ENCODE measurements around the gene FANCI. TPM values are rescaled to one million over a fixed set of nuclear protein-coding genes. Genes with fewer than 3 reads are reported as not detected.

FANCI gene
- total and polyA plus RNA-seq, 5 donors from 2014 or later, result 7.8 to 16.8 (median 13.7) TPM

GRCh38 chr15:89208256-89208655 is 35.5 kb upstream of the FANCI start:
- DNase-seq, result no peak
- Mint-ChIP-seq H3K9me3 (no peaks in the 10 kb centered on the region), H3K4me3 (no peak overlapping the region), H3K36me3 (no peaks in the 10 kb centered on the region), H3K27ac (no peak overlapping the region), H3K4me1 (peaks cover 4 to 28% (median 18%) of the 10 kb centered on the region in 4 donors), H3K27me3 (peaks cover 4% of the 10 kb centered on the region)
- ATAC-seq (ENCODE audit: low read depth in 2 of 2), result no peak
- H3K36me3 ChIP-seq (ENCODE audit: control insufficient read depth, insufficient read depth, low read length), result no peaks in the 10 kb centered on the region
- H3K9me3 ChIP-seq (ENCODE audit: control insufficient read depth in 2 of 2, low read length in 2 of 2), result no peaks in the 10 kb centered on the region
- H3K4me3 ChIP-seq (ENCODE audit: low read depth, low read length), result no peak overlapping the region
- H3K27ac ChIP-seq (ENCODE audit: insufficient read depth, low read length, poor library complexity, severe bottlenecking), result no peak overlapping the region
- H3K4me1 ChIP-seq (ENCODE audit: control insufficient read depth, insufficient read depth, low read length, poor library complexity, severe bottlenecking), result peaks cover 15% of the 10 kb centered on the region
- H3K27me3 ChIP-seq (ENCODE audit: control insufficient read depth, insufficient read depth, low read length), result no peaks in the 10 kb centered on the region

GRCh38 chr15:89209057-89209456 is 34.7 kb upstream of the FANCI start:
- no peaks in the 10 kb centered on the region for H3K36me3 ChIP-seq (ENCODE audit: control insufficient read depth, insufficient read depth, low read length)
- no peaks in the 10 kb centered on the region for H3K9me3 Mint-ChIP-seq
- peaks cover 8% of the 10 kb centered on the region for H3K27me3 Mint-ChIP-seq
- H3K4me1 ChIP-seq (ENCODE audit: control insufficient read depth, insufficient read depth, low read length, poor library complexity, severe bottlenecking), result peaks cover 10% of the 10 kb centered on the region
- no peak overlapping the region for H3K27ac Mint-ChIP-seq
- H3K27me3 ChIP-seq (ENCODE audit: control insufficient read depth, insufficient read depth, low read length), result no peaks in the 10 kb centered on the region
- no peaks in the 10 kb centered on the region for H3K9me3 ChIP-seq (ENCODE audit: control insufficient read depth in 2 of 2, low read length in 2 of 2)
- ATAC-seq (ENCODE audit: low read depth in 2 of 2), result no peak
- no peak overlapping the region for H3K27ac ChIP-seq (ENCODE audit: insufficient read depth, low read length, poor library complexity, severe bottlenecking)
- no peak overlapping the region for H3K4me3 ChIP-seq (ENCODE audit: low read depth, low read length)
- no peak overlapping the region for H3K4me3 Mint-ChIP-seq
- H3K36me3 Mint-ChIP-seq, result no peaks in the 10 kb centered on the region
- H3K4me1 Mint-ChIP-seq, result peaks cover 2 to 20% (median 12%) of the 10 kb centered on the region in 4 donors
- no peak for DNase-seq

DNA sequence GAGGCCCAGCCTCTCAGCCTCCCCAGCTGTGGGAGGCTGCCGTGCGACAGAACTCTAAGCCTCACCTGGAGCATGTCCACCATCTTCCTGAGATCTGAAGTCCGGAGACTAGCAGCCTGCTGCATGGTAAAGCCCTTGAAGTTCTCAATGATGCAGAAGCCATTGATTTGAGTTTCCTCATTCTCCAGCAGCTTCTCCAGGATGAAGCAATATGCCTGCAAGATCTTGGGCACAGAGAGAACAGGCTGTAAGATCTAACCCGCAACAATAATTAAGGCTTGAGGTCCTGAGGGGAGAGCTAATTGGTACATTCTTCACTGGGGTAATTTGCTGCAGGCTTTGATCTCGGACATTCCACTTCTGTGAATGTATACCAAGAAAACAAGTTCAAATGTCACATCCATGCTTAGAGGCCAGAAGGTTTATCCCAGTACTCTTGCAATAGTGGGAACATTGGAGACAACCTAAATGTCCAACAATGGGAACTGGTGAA is 32.1 kb upstream of the FANCI start:
- H3K9me3 ChIP-seq (ENCODE audit: control insufficient read depth in 2 of 2, low read length in 2 of 2), result no peaks in the 10 kb centered on the region
- ATAC-seq (ENCODE audit: low read depth in 2 of 2), result no peak
- Mint-ChIP-seq H3K4me1 (peaks cover 0 to 5% (median 2%) of the 10 kb centered on the region in 4 donors), H3K27me3 (peaks cover 8% of the 10 kb centered on the region), H3K9me3 (no peaks in the 10 kb centered on the region), H3K27ac (no peak overlapping the region), H3K36me3 (no peaks in the 10 kb centered on the region), H3K4me3 (no peak overlapping the region)
- H3K27ac ChIP-seq (ENCODE audit: insufficient read depth, low read length, poor library complexity, severe bottlenecking), result no peak overlapping the region
- H3K36me3 ChIP-seq (ENCODE audit: control insufficient read depth, insufficient read depth, low read length), result no peaks in the 10 kb centered on the region
- peaks cover 4% of the 10 kb centered on the region for H3K4me1 ChIP-seq (ENCODE audit: control insufficient read depth, insufficient read depth, low read length, poor library complexity, severe bottlenecking)
- DNase-seq, result no peak
- no peaks in the 10 kb centered on the region for H3K27me3 ChIP-seq (ENCODE audit: control insufficient read depth, insufficient read depth, low read length)
- no peak overlapping the region for H3K4me3 ChIP-seq (ENCODE audit: low read depth, low read length)

- Mint-ChIP-seq H3K36me3 (no peaks in the 10 kb centered on the region), H3K9me3 (no peaks in the 10 kb centered on the region), H3K4me3 (no peak overlapping the region), H3K4me1 (no peaks in the 10 kb centered on the region), H3K27ac (no peak overlapping the region), H3K27me3 (peaks cover 8% of the 10 kb centered on the region)
- ATAC-seq (ENCODE audit: low read depth in 2 of 2) (no peak), DNase-seq (no peak)
- Histone ChIP-seq H3K36me3 (ENCODE audit: control insufficient read depth, insufficient read depth, low read length) (no peaks in the 10 kb centered on the region), H3K4me3 (ENCODE audit: low read depth, low read length) (no peak overlapping the region), H3K27ac (ENCODE audit: insufficient read depth, low read length, poor library complexity, severe bottlenecking) (no peak overlapping the region), H3K27me3 (ENCODE audit: control insufficient read depth, insufficient read depth, low read length) (no peaks in the 10 kb centered on the region), H3K9me3 (ENCODE audit: control insufficient read depth in 2 of 2, low read length in 2 of 2) (no peaks in the 10 kb centered on the region), H3K4me1 (ENCODE audit: control insufficient read depth, insufficient read depth, low read length, poor library complexity, severe bottlenecking) (no peaks in the 10 kb centered on the region)
Observed at GRCh38 chr15:89215627-89216026, 28.2 kb upstream of the FANCI start.

- H3K4me1 Mint-ChIP-seq, result no peaks in the 10 kb centered on the region
- no peak overlapping the region for H3K27ac Mint-ChIP-seq
- no peak overlapping the region for H3K27ac ChIP-seq (ENCODE audit: insufficient read depth, low read length, poor library complexity, severe bottlenecking)
- no peaks in the 10 kb centered on the region for H3K9me3 ChIP-seq (ENCODE audit: control insufficient read depth in 2 of 2, low read length in 2 of 2)
- peaks cover 8% of the 10 kb centered on the region for H3K27me3 Mint-ChIP-seq
- H3K9me3 Mint-ChIP-seq, result no peaks in the 10 kb centered on the region
- H3K4me3 Mint-ChIP-seq, result no peak overlapping the region
- no peak for DNase-seq
- no peaks in the 10 kb centered on the region for H3K36me3 ChIP-seq (ENCODE audit: control insufficient read depth, insufficient read depth, low read length)
- ATAC-seq (ENCODE audit: low read depth in 2 of 2), result no peak
- H3K27me3 ChIP-seq (ENCODE audit: control insufficient read depth, insufficient read depth, low read length), result no peaks in the 10 kb centered on the region
- no peak overlapping the region for H3K4me3 ChIP-seq (ENCODE audit: low read depth, low read length)
- no peaks in the 10 kb centered on the region for H3K36me3 Mint-ChIP-seq
- H3K4me1 ChIP-seq (ENCODE audit: control insufficient read depth, insufficient read depth, low read length, poor library complexity, severe bottlenecking), result no peaks in the 10 kb centered on the region
Observed at GRCh38 chr15:89217031-89217430, 26.7 kb upstream of the FANCI start.

- H3K27me3 Mint-ChIP-seq, result peaks cover 14% of the 10 kb centered on the region
- no peaks in the 10 kb centered on the region for H3K4me1 Mint-ChIP-seq
- no peak overlapping the region for H3K4me3 Mint-ChIP-seq
- ATAC-seq (ENCODE audit: low read depth in 2 of 2) (no peak), DNase-seq (no peak)
- H3K9me3 Mint-ChIP-seq, result no peaks in the 10 kb centered on the region
- Histone ChIP-seq H3K36me3 (ENCODE audit: control insufficient read depth, insufficient read depth, low read length) (no peaks in the 10 kb centered on the region), H3K9me3 (ENCODE audit: control insufficient read depth in 2 of 2, low read length in 2 of 2) (no peaks in the 10 kb centered on the region), H3K27me3 (ENCODE audit: control insufficient read depth, insufficient read depth, low read length) (no peaks in the 10 kb centered on the region), H3K27ac (ENCODE audit: insufficient read depth, low read length, poor library complexity, severe bottlenecking) (no peak overlapping the region), H3K4me3 (ENCODE audit: low read depth, low read length) (no peak overlapping the region), H3K4me1 (ENCODE audit: control insufficient read depth, insufficient read depth, low read length, poor library complexity, severe bottlenecking) (no peaks in the 10 kb centered on the region)
- H3K27ac Mint-ChIP-seq, result no peak overlapping the region
- H3K36me3 Mint-ChIP-seq, result no peaks in the 10 kb centered on the region
Observed at GRCh38 chr15:89217686-89218376, 25.9 kb upstream of the FANCI start.

- Histone ChIP-seq H3K4me1 (ENCODE audit: control insufficient read depth, insufficient read depth, low read length, poor library complexity, severe bottlenecking) (no peaks in the 10 kb centered on the region), H3K9me3 (ENCODE audit: control insufficient read depth in 2 of 2, low read length in 2 of 2) (no peaks in the 10 kb centered on the region), H3K27ac (ENCODE audit: insufficient read depth, low read length, poor library complexity, severe bottlenecking) (no peak overlapping the region), H3K27me3 (ENCODE audit: control insufficient read depth, insufficient read depth, low read length) (no peaks in the 10 kb centered on the region), H3K4me3 (ENCODE audit: low read depth, low read length) (no peak overlapping the region), H3K36me3 (ENCODE audit: control insufficient read depth, insufficient read depth, low read length) (no peaks in the 10 kb centered on the region)
- H3K36me3 Mint-ChIP-seq, result no peaks in the 10 kb centered on the region
- H3K4me3 Mint-ChIP-seq, result no peak overlapping the region
- DNase-seq, result no peak
- no peaks in the 10 kb centered on the region for H3K9me3 Mint-ChIP-seq
- no peak for ATAC-seq (ENCODE audit: low read depth in 2 of 2)
- no peak overlapping the region for H3K27ac Mint-ChIP-seq
- peaks cover 8% of the 10 kb centered on the region for H3K27me3 Mint-ChIP-seq
- no peaks in the 10 kb centered on the region for H3K4me1 Mint-ChIP-seq
Observed at GRCh38 chr15:89218531-89218930, 25.2 kb upstream of the FANCI start.

- H3K36me3 Mint-ChIP-seq, result no peaks in the 10 kb centered on the region
- ATAC-seq (ENCODE audit: low read depth in 2 of 2) (no peak), DNase-seq (no peak)
- Histone ChIP-seq H3K9me3 (ENCODE audit: control insufficient read depth in 2 of 2, low read length in 2 of 2) (no peaks in the 10 kb centered on the region), H3K27me3 (ENCODE audit: control insufficient read depth, insufficient read depth, low read length) (no peaks in the 10 kb centered on the region), H3K4me1 (ENCODE audit: control insufficient read depth, insufficient read depth, low read length, poor library complexity, severe bottlenecking) (no peaks in the 10 kb centered on the region), H3K36me3 (ENCODE audit: control insufficient read depth, insufficient read depth, low read length) (no peaks in the 10 kb centered on the region), H3K4me3 (ENCODE audit: low read depth, low read length) (no peak within 1 kb of the TSS), H3K27ac (ENCODE audit: insufficient read depth, low read length, poor library complexity, severe bottlenecking) (no peak within 1 kb of the TSS)
- no peaks in the 10 kb centered on the region for H3K4me1 Mint-ChIP-seq
- no peak within 1 kb of the TSS for H3K4me3 Mint-ChIP-seq
- no peak within 1 kb of the TSS for H3K27ac Mint-ChIP-seq
- H3K9me3 Mint-ChIP-seq, result no peaks in the 10 kb centered on the region
- H3K27me3 Mint-ChIP-seq, result peaks cover 7% of the 10 kb centered on the region
Observed at GRCh38 chr15:89221543-89221942, 22.2 kb upstream of the FANCI start, which contains the start of gene RLBP1. Gene RLBP1, minus strand, starts transcription at chr15:89221579. Its CDS starts 2,604 bp downstream, at chr15:89218975.

Measured in CD4-positive, CD25-positive, alpha-beta regulatory T cell (primary cell).